Esophagus muscularis mucosa (tissue), 4 donors: ENCODE data around the gene SERPINI1.

Experiments used
- EP300 ChIP-seq: sonication (generic); formaldehyde crosslinking; IDR thresholded peaks from one replicate; pipeline ENCODE4 v1.6.1; 2017; ENCODE audit warnings: antibody characterized with exemption
- POLR2A ChIP-seq: fragments of 450-650 bp; IDR thresholded peaks from one replicate; pipeline ENCODE4 v1.6.1; 2017; ENCODE audit warnings: antibody characterized with exemption, moderate library complexity, mild to moderate bottlenecking, low read depth
- POLR2AphosphoS5 ChIP-seq, 2 donors: sonication (generic); formaldehyde crosslinking; IDR thresholded peaks; one replicate each; pipeline ENCODE4 v1.6.1; 2017; ENCODE audit warnings: antibody characterized with exemption in 2 of 2
- TF ChIP-seq, protein P1 (sequence below), 3 experiments: fragments of 200-600 bp in 2 of 3; fragments of 450-650 bp in 1 of 3; sonication (generic) in 2 of 3; IDR thresholded peaks; one replicate each; pipeline ENCODE4 v1.5.1; 2017 to 2019; ENCODE audit warnings: antibody characterized with exemption in 3 of 3, mild to moderate bottlenecking in 2 of 3, moderate library complexity in 1 of 3

DNA sequence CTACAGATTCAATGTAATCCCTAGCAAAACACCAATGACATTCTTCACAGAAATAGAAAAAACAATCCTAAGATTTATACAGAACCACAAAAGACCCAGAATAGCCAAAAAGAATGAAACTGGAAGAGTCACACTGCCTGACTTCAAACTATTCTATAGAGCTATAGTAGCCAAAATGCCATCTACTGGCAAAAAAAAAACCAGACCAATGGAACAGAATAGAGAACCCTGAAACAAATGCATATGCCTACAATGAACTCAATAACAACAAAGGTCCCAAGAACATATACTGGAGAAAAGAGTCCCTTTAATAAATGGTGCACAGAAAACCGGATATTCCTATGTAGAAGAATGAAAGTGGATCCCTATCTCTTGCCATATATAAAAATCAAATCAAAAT is 20.6 kb upstream of the SERPINI1 start:
- TF ChIP-seq, protein P1, sequence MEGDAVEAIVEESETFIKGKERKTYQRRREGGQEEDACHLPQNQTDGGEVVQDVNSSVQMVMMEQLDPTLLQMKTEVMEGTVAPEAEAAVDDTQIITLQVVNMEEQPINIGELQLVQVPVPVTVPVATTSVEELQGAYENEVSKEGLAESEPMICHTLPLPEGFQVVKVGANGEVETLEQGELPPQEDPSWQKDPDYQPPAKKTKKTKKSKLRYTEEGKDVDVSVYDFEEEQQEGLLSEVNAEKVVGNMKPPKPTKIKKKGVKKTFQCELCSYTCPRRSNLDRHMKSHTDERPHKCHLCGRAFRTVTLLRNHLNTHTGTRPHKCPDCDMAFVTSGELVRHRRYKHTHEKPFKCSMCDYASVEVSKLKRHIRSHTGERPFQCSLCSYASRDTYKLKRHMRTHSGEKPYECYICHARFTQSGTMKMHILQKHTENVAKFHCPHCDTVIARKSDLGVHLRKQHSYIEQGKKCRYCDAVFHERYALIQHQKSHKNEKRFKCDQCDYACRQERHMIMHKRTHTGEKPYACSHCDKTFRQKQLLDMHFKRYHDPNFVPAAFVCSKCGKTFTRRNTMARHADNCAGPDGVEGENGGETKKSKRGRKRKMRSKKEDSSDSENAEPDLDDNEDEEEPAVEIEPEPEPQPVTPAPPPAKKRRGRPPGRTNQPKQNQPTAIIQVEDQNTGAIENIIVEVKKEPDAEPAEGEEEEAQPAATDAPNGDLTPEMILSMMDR (IDR thresholded peaks at IDR 0.05): no peak
- TF ChIP-seq POLR2A (no peak), EP300 (no peak), POLR2AphosphoS5 (IDR thresholded peaks at IDR 0.05) (no peak)
